ENCODE results near the gene MTFR1L.
A peak's percentile ranks its signal among the peaks of the same experiment; 100 is the strongest.

Gene MTFR1L

GRCh38 chr1:25781130-25781433 is 38.7 kb upstream of the MTFR1L start:
- no peak overlapping the region for H3K4me3 Mint-ChIP-seq
- no peaks in the 10 kb centered on the region for H3K4me1 Mint-ChIP-seq (ENCODE audit: low read depth in 2 of 2)
- H3K9me3 Mint-ChIP-seq = no peaks in the 10 kb centered on the region
- DNase-seq = no peak
- ATAC-seq (replicated peaks) = no peak
- H3K27me3 Mint-ChIP-seq = no peaks in the 10 kb centered on the region
- H3K27ac Mint-ChIP-seq = no peak overlapping the region
- peaks cover 2% of the 10 kb centered on the region for H3K36me3 Mint-ChIP-seq (ENCODE audit: insufficient read depth)

DNA sequence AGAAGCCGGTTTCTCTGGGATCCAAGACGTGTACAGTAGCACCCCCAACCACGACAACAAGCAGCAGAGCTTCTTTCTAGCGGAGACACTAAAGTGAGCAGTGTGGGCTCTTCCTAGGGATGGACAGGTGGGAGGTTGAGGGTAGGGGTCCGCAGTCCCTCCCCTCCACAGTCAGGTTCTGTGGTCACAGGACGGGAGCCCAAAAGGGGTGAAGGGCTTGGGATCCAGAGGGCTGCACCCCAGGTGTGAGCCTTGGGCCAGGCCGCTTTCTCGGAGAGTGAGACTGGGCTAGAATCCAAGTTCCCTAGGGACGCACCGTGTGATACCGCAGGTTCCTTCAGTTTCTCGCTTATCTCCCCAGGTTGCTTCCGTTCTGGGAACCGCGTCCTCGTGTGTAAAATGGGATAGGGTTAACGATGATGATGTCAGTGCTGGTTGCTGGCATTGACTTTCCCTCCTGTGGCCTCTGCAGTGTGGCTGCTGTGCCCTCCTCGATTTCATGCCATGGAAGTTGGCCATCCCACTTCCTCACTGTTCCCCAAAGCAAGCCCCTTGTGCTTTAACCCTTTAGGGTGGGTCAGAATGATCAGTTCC is 37.0 kb upstream of the MTFR1L start:
- Mint-ChIP-seq H3K4me1 (ENCODE audit: low read depth in 2 of 2) (no peaks in the 10 kb centered on the region), H3K36me3 (ENCODE audit: insufficient read depth) (peaks cover 7% of the 10 kb centered on the region), H3K4me3 (no peak overlapping the region), H3K27ac (peak overlapping the region in 1 of 2 donors; percentile 17), H3K9me3 (no peaks in the 10 kb centered on the region), H3K27me3 (no peaks in the 10 kb centered on the region)
- ATAC-seq (replicated peaks) (no peak), DNase-seq (no peak)

GRCh38 chr1:25784575-25785051 is 35.1 kb upstream of the MTFR1L start:
- H3K27ac Mint-ChIP-seq = no peak overlapping the region
- no peak for DNase-seq
- no peaks in the 10 kb centered on the region for H3K27me3 Mint-ChIP-seq
- H3K9me3 Mint-ChIP-seq = no peaks in the 10 kb centered on the region
- ATAC-seq (replicated peaks) = no peak
- H3K36me3 Mint-ChIP-seq (ENCODE audit: insufficient read depth) = peaks cover 7% of the 10 kb centered on the region
- no peak overlapping the region for H3K4me3 Mint-ChIP-seq
- H3K4me1 Mint-ChIP-seq (ENCODE audit: low read depth in 2 of 2) = no peaks in the 10 kb centered on the region

GRCh38 chr1:25785333-25786067 is 34.3 kb upstream of the MTFR1L start:
- DNase-seq (no peak), ATAC-seq (replicated peaks) (no peak)
- no peak overlapping the region for H3K4me3 Mint-ChIP-seq
- no peaks in the 10 kb centered on the region for H3K27me3 Mint-ChIP-seq
- peak overlapping the region in 1 of 2 donors; percentile 8 for H3K27ac Mint-ChIP-seq
- H3K4me1 Mint-ChIP-seq (ENCODE audit: low read depth in 2 of 2) = no peaks in the 10 kb centered on the region
- H3K9me3 Mint-ChIP-seq = no peaks in the 10 kb centered on the region
- peaks cover 10% of the 10 kb centered on the region for H3K36me3 Mint-ChIP-seq (ENCODE audit: insufficient read depth)

- no peak overlapping the region for H3K4me3 Mint-ChIP-seq
- DNase-seq (no peak), ATAC-seq (replicated peaks) (no peak)
- H3K27me3 Mint-ChIP-seq = no peaks in the 10 kb centered on the region
- H3K9me3 Mint-ChIP-seq = no peaks in the 10 kb centered on the region
- no peak overlapping the region for H3K27ac Mint-ChIP-seq
- H3K36me3 Mint-ChIP-seq (ENCODE audit: insufficient read depth) = peaks cover 10% of the 10 kb centered on the region
- H3K4me1 Mint-ChIP-seq (ENCODE audit: low read depth in 2 of 2) = no peaks in the 10 kb centered on the region
Measured at GRCh38 chr1:25786887-25787759, 32.6 kb upstream of the MTFR1L start.

GRCh38 chr1:25787760-25788166 is 32.0 kb upstream of the MTFR1L start:
- no peaks in the 10 kb centered on the region for H3K4me1 Mint-ChIP-seq (ENCODE audit: low read depth in 2 of 2)
- H3K27ac Mint-ChIP-seq = no peak overlapping the region
- H3K4me3 Mint-ChIP-seq = no peak overlapping the region
- H3K27me3 Mint-ChIP-seq = no peaks in the 10 kb centered on the region
- no peak for DNase-seq
- no peaks in the 10 kb centered on the region for H3K9me3 Mint-ChIP-seq
- H3K36me3 Mint-ChIP-seq (ENCODE audit: insufficient read depth) = peaks cover 10% of the 10 kb centered on the region
- ATAC-seq (replicated peaks) = no peak

- no peak overlapping the region for H3K4me3 Mint-ChIP-seq
- H3K4me1 Mint-ChIP-seq (ENCODE audit: low read depth in 2 of 2) = no peaks in the 10 kb centered on the region
- no peak for ATAC-seq (replicated peaks)
- peaks cover 17% of the 10 kb centered on the region for H3K36me3 Mint-ChIP-seq (ENCODE audit: insufficient read depth)
- DNase-seq = no peak
- no peaks in the 10 kb centered on the region for H3K27me3 Mint-ChIP-seq
- H3K27ac Mint-ChIP-seq = no peak overlapping the region
- no peaks in the 10 kb centered on the region for H3K9me3 Mint-ChIP-seq
Measured at GRCh38 chr1:25790472-25790871, 29.3 kb upstream of the MTFR1L start.

GRCh38 chr1:25792115-25792514 is 27.6 kb upstream of the MTFR1L start:
- no peak for ATAC-seq (replicated peaks)
- H3K36me3 Mint-ChIP-seq (ENCODE audit: insufficient read depth) = peaks cover 19% of the 10 kb centered on the region
- no peak for DNase-seq
- no peak overlapping the region for H3K4me3 Mint-ChIP-seq
- H3K27me3 Mint-ChIP-seq = no peaks in the 10 kb centered on the region
- no peaks in the 10 kb centered on the region for H3K9me3 Mint-ChIP-seq
- H3K4me1 Mint-ChIP-seq (ENCODE audit: low read depth in 2 of 2) = peaks cover 10 to 14% of the 10 kb centered on the region in 2 donors
- no peak overlapping the region for H3K27ac Mint-ChIP-seq

DNA sequence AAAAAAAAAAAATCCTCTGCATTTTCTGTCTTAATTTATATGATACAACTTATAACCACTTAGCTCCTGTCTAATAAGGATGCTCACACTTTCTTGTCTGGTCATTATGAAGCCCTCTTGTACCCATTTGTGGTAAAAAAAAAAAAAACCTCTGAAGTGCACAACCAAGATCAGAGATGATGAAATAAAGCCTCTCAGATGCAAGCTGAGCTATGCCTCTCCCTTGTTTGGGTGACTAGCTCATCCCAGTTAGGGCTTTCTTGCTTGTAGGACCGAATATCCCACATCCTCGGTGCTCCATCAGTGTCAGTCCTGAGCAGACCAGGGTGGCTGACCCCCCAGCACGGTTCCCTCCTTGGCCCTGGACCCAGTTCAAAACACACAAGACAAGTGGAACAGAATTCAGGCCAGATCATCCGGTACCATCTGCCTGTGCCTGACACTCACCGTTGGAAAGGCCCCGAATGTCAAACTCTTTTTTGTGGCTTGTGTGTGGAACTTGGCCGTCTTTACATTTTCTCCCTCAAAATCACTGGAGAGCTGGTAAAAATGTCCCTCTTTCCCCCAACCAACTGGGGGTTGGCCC is 26.1 kb upstream of the MTFR1L start:
- Mint-ChIP-seq H3K4me1 (ENCODE audit: low read depth in 2 of 2) (peaks cover 20 to 25% of the 10 kb centered on the region in 2 donors), H3K36me3 (ENCODE audit: insufficient read depth) (peaks cover 18% of the 10 kb centered on the region), H3K4me3 (no peak overlapping the region), H3K9me3 (no peaks in the 10 kb centered on the region), H3K27ac (no peak overlapping the region), H3K27me3 (no peaks in the 10 kb centered on the region)
- no peak for ATAC-seq (replicated peaks)
- DNase-seq = no peak

GRCh38 chr1:25794325-25794724 is 25.4 kb upstream of the MTFR1L start:
- no peaks in the 10 kb centered on the region for H3K9me3 Mint-ChIP-seq
- H3K27ac Mint-ChIP-seq = no peak overlapping the region
- no peak for DNase-seq
- no peak overlapping the region for H3K4me3 Mint-ChIP-seq
- H3K27me3 Mint-ChIP-seq = no peaks in the 10 kb centered on the region
- no peak for ATAC-seq (replicated peaks)
- peaks cover 21% of the 10 kb centered on the region for H3K36me3 Mint-ChIP-seq (ENCODE audit: insufficient read depth)
- H3K4me1 Mint-ChIP-seq (ENCODE audit: low read depth in 2 of 2) = peaks cover 22 to 26% of the 10 kb centered on the region in 2 donors

DNA sequence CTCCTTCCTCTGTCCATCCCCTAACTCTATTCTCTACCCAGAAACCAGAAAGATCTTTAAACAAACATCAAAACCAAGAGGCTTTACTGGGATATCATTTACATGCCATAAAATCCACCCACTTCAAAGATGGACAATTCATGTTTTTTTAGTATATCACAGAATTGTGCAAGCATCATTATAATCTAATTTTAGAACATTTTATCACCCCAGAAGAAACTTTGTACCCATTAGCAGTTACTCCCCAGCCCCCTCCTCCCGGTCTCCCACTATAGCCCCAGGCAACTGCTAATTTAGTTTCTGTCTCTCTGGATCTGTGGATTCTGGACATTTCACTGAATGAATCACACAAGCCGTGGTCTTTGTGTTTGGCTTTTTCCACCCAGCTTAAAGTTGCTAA is 24.5 kb upstream of the MTFR1L start:
- ATAC-seq (replicated peaks) (no peak), DNase-seq (no peak)
- no peaks in the 10 kb centered on the region for H3K27me3 Mint-ChIP-seq
- peaks cover 24% of the 10 kb centered on the region for H3K36me3 Mint-ChIP-seq (ENCODE audit: insufficient read depth)
- no peaks in the 10 kb centered on the region for H3K9me3 Mint-ChIP-seq
- H3K4me3 Mint-ChIP-seq = no peak overlapping the region
- peak overlapping the region in 1 of 2 donors; percentile 45 for H3K27ac Mint-ChIP-seq
- peaks cover 25 to 30% of the 10 kb centered on the region in 2 donors for H3K4me1 Mint-ChIP-seq (ENCODE audit: low read depth in 2 of 2)

- Mint-ChIP-seq H3K4me1 (ENCODE audit: low read depth in 2 of 2) (peaks cover 32 to 39% of the 10 kb centered on the region in 2 donors), H3K27ac (peak overlapping the region; percentile 75 to 86), H3K36me3 (ENCODE audit: insufficient read depth) (peaks cover 26% of the 10 kb centered on the region), H3K9me3 (no peaks in the 10 kb centered on the region), H3K4me3 (peak overlapping the region; percentile 39 to 65), H3K27me3 (no peaks in the 10 kb centered on the region)
- peak in 1 of 3 experiments; percentile 37 for DNase-seq
- peak; percentile 74 for ATAC-seq (replicated peaks)
Measured at GRCh38 chr1:25795946-25796810, 23.6 kb upstream of the MTFR1L start.

Data from effector memory CD8-positive, alpha-beta T cell (primary cell).